HG02885 (cell line): Measurements from ENCODE around the gene ALDH3A1.

Source experiments
- ATAC-seq: cut with Tn5 transposase; IDR thresholded peaks from one replicate; pipeline ENCODE4 v1.9.1; 2021; ENCODE audit warnings: mild to moderate bottlenecking; ENCODE audit not compliant: unreplicated experiment, poor library complexity

The ALDH3A1 gene

GRCh38 chr17:19743101-19744100 lies 4.7 kb downstream of the ALDH3A1 start:
- ATAC-seq, result no peak

- ATAC-seq, result no peak
Observed at GRCh38 chr17:19742495-19742894, 5.6 kb downstream of the ALDH3A1 start.

- ATAC-seq, result no peak
Observed at GRCh38 chr17:19741832-19742457, 6.2 kb downstream of the ALDH3A1 start.

DNA sequence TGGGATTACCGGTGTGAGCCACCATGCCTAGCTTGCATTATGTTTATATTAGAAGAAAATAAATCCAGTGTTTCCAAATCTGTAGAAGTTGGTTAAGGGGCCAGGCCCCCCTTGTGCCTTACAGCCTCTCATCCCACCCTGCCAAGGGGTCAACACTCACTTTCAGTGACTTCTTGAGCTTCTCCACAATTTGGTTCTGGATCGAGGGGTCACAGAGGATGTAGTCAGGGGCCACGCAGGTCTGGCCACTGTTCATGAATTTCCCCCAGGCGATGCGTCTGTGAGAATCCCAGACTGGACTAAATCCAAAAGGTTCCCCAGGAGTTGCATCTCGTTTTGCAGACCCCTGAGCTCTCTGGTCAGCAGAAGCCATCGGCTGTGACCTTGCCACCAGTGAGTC lies 7.2 kb downstream of the ALDH3A1 start:
- ATAC-seq, result no peak

DNA sequence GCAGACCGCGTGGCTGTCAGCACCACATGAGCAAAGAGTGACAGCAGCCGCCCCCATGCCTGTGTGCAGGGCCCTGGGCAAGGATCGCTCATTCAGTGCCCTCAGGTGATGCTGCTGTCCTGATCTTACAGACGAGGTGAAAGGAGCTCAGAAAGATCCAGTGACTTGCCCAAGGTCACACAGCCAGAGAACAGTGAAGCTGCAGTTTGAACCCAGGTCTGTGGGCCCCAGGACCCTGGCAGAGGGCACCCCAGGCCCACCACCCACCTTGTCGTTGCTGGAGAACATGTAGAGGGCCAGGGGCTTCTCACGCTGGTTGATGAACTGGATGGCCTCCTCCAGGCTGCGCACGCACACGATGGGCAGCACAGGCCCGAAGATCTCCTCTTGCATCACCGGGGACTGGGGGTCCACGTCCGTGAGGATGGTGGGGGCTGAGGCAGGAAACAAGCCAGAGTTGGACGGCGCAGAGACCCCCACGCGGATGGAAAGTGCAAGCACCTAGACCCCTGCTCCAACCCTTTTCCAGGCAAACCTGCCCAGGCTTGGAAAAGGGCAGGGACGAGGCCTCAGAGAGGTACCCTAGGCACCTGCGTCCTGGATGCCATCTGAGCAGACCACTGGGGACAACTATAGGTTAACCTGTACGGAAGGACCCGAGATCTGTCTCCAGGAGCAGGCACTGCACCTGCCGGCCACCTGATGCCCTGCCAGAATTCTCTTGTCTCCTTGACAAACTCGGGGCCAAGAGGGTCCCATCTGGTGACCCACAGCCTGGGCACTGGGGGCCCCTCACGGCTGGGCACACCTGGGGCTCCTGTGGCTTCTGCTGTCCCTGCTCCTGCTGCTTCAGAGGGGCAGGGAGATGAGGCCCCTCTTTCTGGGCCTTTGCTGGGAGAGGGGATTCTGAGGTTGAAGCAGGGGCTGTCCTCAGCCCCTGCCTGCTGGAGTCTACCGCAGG lies 8.6 kb downstream of the ALDH3A1 start:
- no peak for ATAC-seq

DNA sequence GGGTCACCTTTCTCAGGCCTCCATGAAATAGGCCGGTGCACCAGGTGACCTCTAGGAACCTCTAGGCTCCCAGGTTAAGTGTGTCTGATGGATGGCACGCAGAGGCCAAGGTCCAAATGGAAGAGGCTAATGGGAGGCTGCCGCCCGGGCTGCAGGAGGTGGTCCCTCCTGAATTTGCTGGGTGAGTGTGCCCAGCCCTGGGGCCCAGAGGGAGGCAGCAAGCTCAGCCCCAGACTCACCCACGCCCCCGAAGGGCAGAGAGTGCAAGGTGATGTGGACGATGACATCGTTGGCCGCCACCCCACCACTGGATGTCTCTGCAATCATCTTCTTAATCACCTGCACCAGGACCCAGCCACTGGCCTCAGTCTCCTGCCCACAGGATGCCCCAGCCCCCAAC lies 9.3 kb downstream of the ALDH3A1 start:
- ATAC-seq, result no peak

DNA sequence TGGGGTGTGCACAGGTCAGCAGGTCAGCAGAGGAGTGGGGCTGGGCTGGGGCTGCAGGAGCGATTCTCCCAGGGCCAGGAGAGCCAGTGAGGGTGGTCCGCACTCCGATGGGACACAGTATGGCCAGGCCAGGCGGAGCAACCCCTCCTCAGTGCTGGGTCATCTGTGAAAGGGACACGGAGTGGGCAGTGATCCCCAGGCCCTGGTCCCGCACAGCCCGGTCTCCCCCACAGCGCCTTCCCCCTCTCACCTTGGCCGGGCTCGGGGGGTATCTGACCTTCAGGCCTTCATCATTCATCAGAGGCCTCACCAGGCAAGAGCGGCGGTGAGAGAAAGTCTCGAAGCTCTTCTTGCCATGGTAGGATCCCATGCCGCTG lies 10.0 kb downstream of the ALDH3A1 start:
- ATAC-seq, result no peak

GRCh38 chr17:19737305-19738072 lies 10.6 kb downstream of the ALDH3A1 start:
- ATAC-seq, result no peak

DNA sequence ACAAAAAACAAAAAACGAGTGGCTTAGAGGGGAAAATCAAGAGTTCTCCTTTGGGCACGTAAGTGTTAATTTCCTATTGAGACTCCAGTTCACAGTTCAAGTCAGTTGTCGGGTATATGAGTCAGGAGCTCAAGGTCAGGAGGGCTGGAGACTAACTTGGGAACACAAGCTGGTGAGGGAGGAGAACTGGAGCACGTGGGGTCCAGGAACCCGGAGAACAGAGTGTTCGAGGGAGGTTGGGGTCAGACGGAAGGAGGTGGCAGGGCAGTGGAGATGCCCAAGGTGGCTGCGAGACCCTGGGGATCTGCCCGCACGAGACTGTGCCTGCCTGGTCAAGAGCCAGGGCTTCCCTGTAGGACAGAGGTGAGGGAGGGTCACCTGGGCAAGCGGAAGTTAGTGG lies 12.0 kb downstream of the ALDH3A1 start:
- ATAC-seq, result no peak

GRCh38 chr17:19733953-19734526 lies 14.1 kb downstream of the ALDH3A1 start:
- ATAC-seq, result no peak

DNA sequence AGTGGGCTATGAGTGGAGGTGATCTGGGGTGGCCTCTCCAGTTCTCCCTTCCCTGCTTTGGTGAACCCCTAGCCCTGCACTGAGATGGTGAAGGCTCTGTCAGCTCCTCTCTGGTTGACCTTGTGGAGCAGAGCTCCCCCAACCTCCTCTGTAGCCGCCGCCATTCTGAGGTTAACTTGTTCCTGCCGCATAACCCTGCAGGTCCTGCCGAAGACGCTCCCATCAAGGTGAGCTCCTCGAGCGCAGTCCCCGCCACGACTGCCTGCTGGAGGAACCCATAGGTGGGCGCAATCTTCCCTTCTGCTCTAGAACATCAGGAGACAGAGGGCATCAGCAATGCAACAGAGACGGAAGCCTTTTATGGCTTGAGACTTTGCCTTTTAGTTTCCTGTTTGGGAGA lies 16.5 kb downstream of the ALDH3A1 start:
- no peak for ATAC-seq

GRCh38 chr17:19730843-19731242 lies 17.3 kb downstream of the ALDH3A1 start:
- no peak for ATAC-seq

DNA sequence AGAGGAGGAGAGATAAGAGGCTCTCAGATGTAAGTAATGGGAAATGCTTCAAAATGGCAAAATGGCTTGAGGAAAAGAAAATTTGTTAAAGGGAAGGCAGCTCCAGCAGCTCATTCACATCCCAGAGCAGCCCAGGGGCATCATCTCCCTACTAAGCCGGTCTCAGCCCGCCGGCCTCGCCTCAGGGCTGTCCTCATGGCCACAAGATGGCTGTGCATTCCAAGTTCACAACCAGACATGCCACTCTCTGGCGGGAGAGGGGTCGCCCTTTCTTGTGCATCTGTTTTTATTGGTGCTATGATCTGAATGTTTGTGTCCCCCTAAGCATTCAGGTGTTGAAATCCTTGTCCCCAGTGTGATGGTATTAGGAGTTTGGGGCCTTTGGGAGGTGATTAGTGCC lies 18.2 kb downstream of the ALDH3A1 start:
- no peak for ATAC-seq

- ATAC-seq, result no peak
Observed at GRCh38 chr17:19728084-19728495, 20.0 kb downstream of the ALDH3A1 start.

GRCh38 chr17:19727501-19728078 lies 20.5 kb downstream of the ALDH3A1 start:
- no peak for ATAC-seq

- no peak for ATAC-seq
Observed at GRCh38 chr17:19726631-19727376, 21.3 kb downstream of the ALDH3A1 start.

DNA sequence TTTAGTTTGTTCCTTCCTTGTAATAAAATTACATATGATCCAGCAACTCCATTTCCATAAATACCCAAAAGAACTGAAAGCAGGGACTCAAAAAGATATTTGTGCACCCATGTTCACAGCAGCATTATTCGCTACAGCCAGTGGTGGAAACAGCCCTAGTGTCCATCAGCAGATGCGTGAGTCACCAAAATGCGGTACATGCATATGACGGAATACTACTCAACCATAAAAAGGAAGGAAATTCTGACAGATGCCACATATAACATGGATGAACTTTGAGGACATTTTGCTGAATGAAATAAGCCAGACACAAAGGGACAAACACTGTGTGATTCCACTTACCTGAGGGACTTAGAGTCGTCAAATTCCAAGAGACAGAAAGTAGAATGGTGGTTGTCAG lies 22.6 kb downstream of the ALDH3A1 start:
- ATAC-seq, result no peak
